Measurements from ENCODE around the gene PTPRG.

DNA sequence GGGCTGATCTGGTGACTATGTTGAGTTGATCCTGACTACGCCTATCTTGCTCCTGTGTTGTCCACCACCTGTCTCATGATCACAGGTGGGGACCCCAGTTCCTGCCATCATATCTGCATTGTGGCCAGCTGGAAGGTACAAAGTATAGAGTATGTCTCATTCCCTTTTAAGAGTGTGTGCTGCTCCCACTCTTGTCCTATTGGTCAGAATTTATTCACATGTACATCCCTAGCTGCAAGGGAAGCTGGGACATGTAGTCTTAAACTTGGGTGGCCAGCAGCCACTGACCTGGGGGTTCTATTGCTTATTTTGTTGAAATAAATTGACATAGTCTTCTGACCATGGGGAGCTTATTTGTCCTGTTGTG is 373.1 kb downstream of the PTPRG start:
- TF ChIP-seq, protein P1, sequence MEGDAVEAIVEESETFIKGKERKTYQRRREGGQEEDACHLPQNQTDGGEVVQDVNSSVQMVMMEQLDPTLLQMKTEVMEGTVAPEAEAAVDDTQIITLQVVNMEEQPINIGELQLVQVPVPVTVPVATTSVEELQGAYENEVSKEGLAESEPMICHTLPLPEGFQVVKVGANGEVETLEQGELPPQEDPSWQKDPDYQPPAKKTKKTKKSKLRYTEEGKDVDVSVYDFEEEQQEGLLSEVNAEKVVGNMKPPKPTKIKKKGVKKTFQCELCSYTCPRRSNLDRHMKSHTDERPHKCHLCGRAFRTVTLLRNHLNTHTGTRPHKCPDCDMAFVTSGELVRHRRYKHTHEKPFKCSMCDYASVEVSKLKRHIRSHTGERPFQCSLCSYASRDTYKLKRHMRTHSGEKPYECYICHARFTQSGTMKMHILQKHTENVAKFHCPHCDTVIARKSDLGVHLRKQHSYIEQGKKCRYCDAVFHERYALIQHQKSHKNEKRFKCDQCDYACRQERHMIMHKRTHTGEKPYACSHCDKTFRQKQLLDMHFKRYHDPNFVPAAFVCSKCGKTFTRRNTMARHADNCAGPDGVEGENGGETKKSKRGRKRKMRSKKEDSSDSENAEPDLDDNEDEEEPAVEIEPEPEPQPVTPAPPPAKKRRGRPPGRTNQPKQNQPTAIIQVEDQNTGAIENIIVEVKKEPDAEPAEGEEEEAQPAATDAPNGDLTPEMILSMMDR (IDR thresholded peaks at IDR 0.05; ENCODE audit: low read depth, low read length, poor library complexity, severe bottlenecking), result no peak
- TF ChIP-seq EZH2phosphoT487 (IDR thresholded peaks at IDR 0.05; ENCODE audit: borderline replicate concordance, low read length), result no peak

Data from DOHH2 (cell line).